Measurements from ENCODE around the gene MRPL9.

MRPL9 gene

DNA sequence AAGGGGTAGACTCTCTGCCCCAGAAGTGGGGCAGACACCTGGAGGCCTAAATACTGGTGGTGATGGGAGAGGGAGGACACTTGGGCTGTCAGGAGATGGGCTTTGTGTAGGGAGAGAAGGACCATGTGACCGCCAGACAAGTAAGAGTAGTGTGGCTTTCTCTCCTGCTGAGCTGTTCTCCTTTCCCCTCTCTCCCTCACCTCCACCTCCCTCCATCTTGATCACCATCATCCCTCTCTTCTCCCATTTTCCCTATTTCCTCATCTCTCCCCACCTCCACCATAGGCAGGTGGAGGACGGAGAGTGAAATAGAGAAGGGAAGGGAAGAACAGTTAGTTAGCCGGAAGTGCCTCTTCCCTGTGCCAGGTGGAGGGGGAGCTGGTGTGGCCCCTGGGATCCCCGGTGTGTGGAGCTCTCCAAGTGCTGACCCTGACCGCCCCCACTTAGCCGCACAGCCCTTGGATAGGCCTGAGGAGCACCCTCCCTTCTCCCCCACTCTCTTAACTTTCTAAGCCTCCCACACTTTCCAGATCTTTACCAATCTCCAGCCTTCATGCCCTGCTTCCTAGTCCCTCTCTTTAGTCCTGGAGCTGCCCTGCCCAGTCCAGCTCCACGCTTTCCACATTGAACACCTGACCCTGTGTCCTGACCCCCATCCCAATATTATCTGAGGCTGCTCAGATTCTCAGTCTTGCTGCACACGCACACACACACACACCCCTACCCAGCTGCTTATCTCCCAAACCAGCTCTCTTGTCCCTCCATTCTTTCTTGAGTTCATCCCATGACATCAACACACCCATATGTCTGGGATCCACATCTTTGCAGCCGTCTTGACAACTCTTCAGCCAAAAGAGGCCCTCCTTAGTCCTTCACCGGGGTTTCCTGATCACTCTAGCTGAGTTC lies 48.2 kb downstream of the MRPL9 start:
- H3K9me3 ChIP-seq (replicated peaks in 1 of 2; ENCODE audit: control insufficient read depth in 2 of 2, insufficient read depth in 1 of 2, low read depth in 1 of 2, low read length in 2 of 2) = peaks cover 2 to 5% of the 10 kb centered on the region in 2 donors
- no peak overlapping the region for H2BK15ac ChIP-seq (ENCODE audit: low read length)
- H2AK5ac ChIP-seq (ENCODE audit: low read depth, low read length) = no peak overlapping the region
- H3K4ac ChIP-seq (ENCODE audit: low read length) = no peak overlapping the region
- H3K4me3 ChIP-seq (ENCODE audit: low read length in 2 of 2) = no peak overlapping the region
- no peak overlapping the region for H3K9ac ChIP-seq (ENCODE audit: low read depth, low read length, poor library complexity)
- no peak overlapping the region for H2BK12ac ChIP-seq (ENCODE audit: low read length)
- WGBS, 2 donors (ENCODE audit: extremely low coverage in 2 of 2, insufficient read length in 2 of 2, insufficient replicate concordance in 1 of 2) = no CpG with 5 or more reads among the region's 10 CpGs
- peaks cover 0 to 40% (median 0%) of the 10 kb centered on the region in 3 experiments for H3K27me3 ChIP-seq (ENCODE audit: control insufficient read depth in 3 of 3, insufficient read depth in 3 of 3, low read depth in 1 of 3, low read length in 3 of 3)
- no peak overlapping the region for H2BK120ac ChIP-seq (ENCODE audit: low read depth, low read length)
- H2AFZ ChIP-seq (ENCODE audit: low read length) = no peak overlapping the region
- no peak overlapping the region for H3K14ac ChIP-seq (ENCODE audit: low read length)
- H3K4me2 ChIP-seq (ENCODE audit: insufficient read depth, low read length, poor library complexity, severe bottlenecking) = no peak overlapping the region
- no peak overlapping the region for H3K27ac ChIP-seq (replicated peaks; ENCODE audit: low read length)
- no peak overlapping the region for H4K91ac ChIP-seq (ENCODE audit: low read depth, low read length, poor library complexity)
- no peak overlapping the region for H3K18ac ChIP-seq (ENCODE audit: low read length)
- DNase-seq (ENCODE audit: low spot score) = no peak
- peak overlapping the region; percentile 42 for H2BK5ac ChIP-seq (ENCODE audit: low read length)
- H4K8ac ChIP-seq (ENCODE audit: low read depth, low read length) = no peak overlapping the region
- peaks cover 0 to 1% of the 10 kb centered on the region in 2 donors for H3K36me3 ChIP-seq (replicated peaks in 1 of 2; ENCODE audit: control insufficient read depth in 2 of 2, insufficient read depth in 2 of 2, low read length in 2 of 2)
- peaks cover 36 to 38% of the 10 kb centered on the region in 2 donors for H3K4me1 ChIP-seq (ENCODE audit: control insufficient read depth in 2 of 2, insufficient read depth in 1 of 2, low read depth in 1 of 2, low read length in 2 of 2)
- no peaks in the 10 kb centered on the region for H3K79me1 ChIP-seq (ENCODE audit: low read depth, low read length)
- H3K23ac ChIP-seq (ENCODE audit: low read depth, low read length, poor library complexity) = no peak overlapping the region

- Histone ChIP-seq H2BK120ac (ENCODE audit: low read depth, low read length) (no peak overlapping the region), H2BK12ac (ENCODE audit: low read length) (no peak overlapping the region), H2BK5ac (ENCODE audit: low read length) (peak overlapping the region; percentile 42), H4K91ac (ENCODE audit: low read depth, low read length, poor library complexity) (no peak overlapping the region), H3K18ac (ENCODE audit: low read length) (no peak overlapping the region), H3K79me1 (ENCODE audit: low read depth, low read length) (no peaks in the 10 kb centered on the region), H3K23ac (ENCODE audit: low read depth, low read length, poor library complexity) (no peak overlapping the region), H3K36me3 (replicated peaks in 1 of 2; ENCODE audit: control insufficient read depth in 2 of 2, insufficient read depth in 2 of 2, low read length in 2 of 2) (peaks cover 0 to 1% of the 10 kb centered on the region in 2 donors), H3K27ac (replicated peaks; ENCODE audit: low read length) (no peak overlapping the region), H3K9ac (ENCODE audit: low read depth, low read length, poor library complexity) (peak overlapping the region; percentile 44), H4K8ac (ENCODE audit: low read depth, low read length) (no peak overlapping the region), H3K4me2 (ENCODE audit: insufficient read depth, low read length, poor library complexity, severe bottlenecking) (no peak overlapping the region), H3K14ac (ENCODE audit: low read length) (no peak overlapping the region), H3K9me3 (replicated peaks in 1 of 2; ENCODE audit: control insufficient read depth in 2 of 2, insufficient read depth in 1 of 2, low read depth in 1 of 2, low read length in 2 of 2) (peaks cover 0 to 2% of the 10 kb centered on the region in 2 donors), H3K4me1 (ENCODE audit: control insufficient read depth in 2 of 2, insufficient read depth in 1 of 2, low read depth in 1 of 2, low read length in 2 of 2) (peaks cover 45 to 49% of the 10 kb centered on the region in 2 donors), H2AK5ac (ENCODE audit: low read depth, low read length) (peak overlapping the region; percentile 17), H3K4ac (ENCODE audit: low read length) (no peak overlapping the region), H2AFZ (ENCODE audit: low read length) (no peak overlapping the region), H3K27me3 (ENCODE audit: control insufficient read depth in 3 of 3, insufficient read depth in 3 of 3, low read depth in 1 of 3, low read length in 3 of 3) (peaks cover 0 to 28% (median 0%) of the 10 kb centered on the region in 3 experiments), H3K4me3 (ENCODE audit: low read length in 2 of 2) (no peak overlapping the region), H2BK15ac (ENCODE audit: low read length) (peak overlapping the region; percentile 43)
- no peak for DNase-seq (ENCODE audit: low spot score)
- no CpG with 5 or more reads among the region's 2 CpGs for WGBS, 2 donors (ENCODE audit: extremely low coverage in 2 of 2, insufficient read length in 2 of 2, insufficient replicate concordance in 1 of 2)
Measured at GRCh38 chr1:151713874-151714273, 49.4 kb downstream of the MRPL9 start.

GRCh38 chr1:151713044-151713443 lies 50.3 kb downstream of the MRPL9 start:
- no peak overlapping the region for H3K23ac ChIP-seq (ENCODE audit: low read depth, low read length, poor library complexity)
- H2AFZ ChIP-seq (ENCODE audit: low read length) = no peak overlapping the region
- peaks cover 0 to 2% of the 10 kb centered on the region in 2 donors for H3K9me3 ChIP-seq (replicated peaks in 1 of 2; ENCODE audit: control insufficient read depth in 2 of 2, insufficient read depth in 1 of 2, low read depth in 1 of 2, low read length in 2 of 2)
- H3K27ac ChIP-seq (replicated peaks; ENCODE audit: low read length) = no peak overlapping the region
- H4K8ac ChIP-seq (ENCODE audit: low read depth, low read length) = no peak overlapping the region
- no peak overlapping the region for H4K91ac ChIP-seq (ENCODE audit: low read depth, low read length, poor library complexity)
- no peak overlapping the region for H2BK12ac ChIP-seq (ENCODE audit: low read length)
- H3K36me3 ChIP-seq (replicated peaks in 1 of 2; ENCODE audit: control insufficient read depth in 2 of 2, insufficient read depth in 2 of 2, low read length in 2 of 2) = peaks cover 0 to 1% of the 10 kb centered on the region in 2 donors
- H2BK120ac ChIP-seq (ENCODE audit: low read depth, low read length) = no peak overlapping the region
- H2AK5ac ChIP-seq (ENCODE audit: low read depth, low read length) = no peak overlapping the region
- H3K14ac ChIP-seq (ENCODE audit: low read length) = no peak overlapping the region
- H3K4me2 ChIP-seq (ENCODE audit: insufficient read depth, low read length, poor library complexity, severe bottlenecking) = no peak overlapping the region
- no peak overlapping the region for H2BK5ac ChIP-seq (ENCODE audit: low read length)
- no peak overlapping the region for H2BK15ac ChIP-seq (ENCODE audit: low read length)
- WGBS, 2 donors (ENCODE audit: extremely low coverage in 2 of 2, insufficient read length in 2 of 2, insufficient replicate concordance in 1 of 2) = no CpG with 5 or more reads among the region's 2 CpGs
- H3K4ac ChIP-seq (ENCODE audit: low read length) = no peak overlapping the region
- no peak overlapping the region for H3K18ac ChIP-seq (ENCODE audit: low read length)
- DNase-seq (ENCODE audit: low spot score) = no peak
- no peak overlapping the region for H3K9ac ChIP-seq (ENCODE audit: low read depth, low read length, poor library complexity)
- H3K79me1 ChIP-seq (ENCODE audit: low read depth, low read length) = no peaks in the 10 kb centered on the region
- no peak overlapping the region for H3K4me3 ChIP-seq (ENCODE audit: low read length in 2 of 2)
- peaks cover 0 to 19% (median 0%) of the 10 kb centered on the region in 3 experiments for H3K27me3 ChIP-seq (ENCODE audit: control insufficient read depth in 3 of 3, insufficient read depth in 3 of 3, low read depth in 1 of 3, low read length in 3 of 3)
- H3K4me1 ChIP-seq (ENCODE audit: control insufficient read depth in 2 of 2, insufficient read depth in 1 of 2, low read depth in 1 of 2, low read length in 2 of 2) = peaks cover 45 to 56% of the 10 kb centered on the region in 2 donors

DNA sequence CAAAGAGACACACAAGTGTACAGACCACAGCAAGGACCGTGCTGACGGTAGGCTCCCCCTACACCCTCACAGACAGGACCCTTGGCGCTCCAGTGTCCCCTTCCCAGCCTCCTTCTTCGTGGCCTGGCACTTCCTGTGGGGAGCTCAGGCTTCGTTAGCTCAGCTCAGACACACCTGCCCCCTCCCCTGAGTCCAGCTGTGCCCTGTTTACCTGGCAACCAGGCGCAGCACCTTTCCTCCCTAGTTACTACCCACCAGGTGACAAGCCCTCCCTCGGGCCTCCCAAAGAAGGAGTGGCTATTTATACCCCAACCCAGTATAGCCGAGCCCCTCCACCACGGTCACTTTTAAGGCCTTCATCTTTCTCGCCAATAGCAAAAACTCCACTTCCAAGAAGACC lies 51.3 kb downstream of the MRPL9 start:
- Histone ChIP-seq H3K27me3 (ENCODE audit: control insufficient read depth in 3 of 3, insufficient read depth in 3 of 3, low read depth in 1 of 3, low read length in 3 of 3) (peaks cover 0 to 10% (median 0%) of the 10 kb centered on the region in 3 experiments), H2AFZ (ENCODE audit: low read length) (no peak overlapping the region), H4K8ac (ENCODE audit: low read depth, low read length) (no peak overlapping the region), H3K4me1 (ENCODE audit: control insufficient read depth in 2 of 2, insufficient read depth in 1 of 2, low read depth in 1 of 2, low read length in 2 of 2) (peaks cover 39 to 48% of the 10 kb centered on the region in 2 donors), H3K23ac (ENCODE audit: low read depth, low read length, poor library complexity) (no peak overlapping the region), H3K4ac (ENCODE audit: low read length) (no peak overlapping the region), H3K4me3 (ENCODE audit: low read length in 2 of 2) (no peak overlapping the region), H3K18ac (ENCODE audit: low read length) (no peak overlapping the region), H2BK120ac (ENCODE audit: low read depth, low read length) (no peak overlapping the region), H3K36me3 (replicated peaks in 1 of 2; ENCODE audit: control insufficient read depth in 2 of 2, insufficient read depth in 2 of 2, low read length in 2 of 2) (peaks cover 0 to 1% of the 10 kb centered on the region in 2 donors), H3K9ac (ENCODE audit: low read depth, low read length, poor library complexity) (no peak overlapping the region), H3K9me3 (replicated peaks in 1 of 2; ENCODE audit: control insufficient read depth in 2 of 2, insufficient read depth in 1 of 2, low read depth in 1 of 2, low read length in 2 of 2) (peaks cover 0 to 2% of the 10 kb centered on the region in 2 donors), H3K4me2 (ENCODE audit: insufficient read depth, low read length, poor library complexity, severe bottlenecking) (no peak overlapping the region), H3K79me1 (ENCODE audit: low read depth, low read length) (no peaks in the 10 kb centered on the region), H2BK12ac (ENCODE audit: low read length) (no peak overlapping the region), H2AK5ac (ENCODE audit: low read depth, low read length) (peak overlapping the region; percentile 38), H2BK15ac (ENCODE audit: low read length) (peak overlapping the region; percentile 5), H3K27ac (replicated peaks; ENCODE audit: low read length) (no peak overlapping the region), H4K91ac (ENCODE audit: low read depth, low read length, poor library complexity) (no peak overlapping the region), H2BK5ac (ENCODE audit: low read length) (peak overlapping the region; percentile 87), H3K14ac (ENCODE audit: low read length) (no peak overlapping the region)
- WGBS, 2 donors (ENCODE audit: extremely low coverage in 2 of 2, insufficient read length in 2 of 2, insufficient replicate concordance in 1 of 2) = no CpG with 5 or more reads among the region's 10 CpGs
- no peak for DNase-seq (ENCODE audit: low spot score)

Measured in neuronal stem cell (in vitro differentiated cells).